NB4 (cell line): ENCODE data around the gene MYH10.

ENCODE experiments used
- CTCF ChIP-seq: IDR thresholded peaks from one replicate; pipeline ENCODE4 v1.5.1; 2012; ENCODE audit warnings: low read depth, low read length
- POLR2A ChIP-seq: IDR thresholded peaks from 2 replicates; pipeline ENCODE4 v1.6.1; 2011; ENCODE audit warnings: mild to moderate bottlenecking; ENCODE audit not compliant: insufficient read length; ENCODE audit errors: extremely low read depth

GRCh38 chr17:8557176-8557806 lies 73.2 kb downstream of the MYH10 start:
- no peak for TF ChIP-seq CTCF
- TF ChIP-seq POLR2A: no peak
